HepG2 (cell line): ENCODE data around the gene PPP2R5B. TPM values are rescaled to one million over a fixed set of nuclear protein-coding genes. Genes with fewer than 3 reads are reported as not detected.

ENCODE experiments used
- ADNP ChIP-seq: sonication (generic); formaldehyde crosslinking; IDR thresholded peaks from 2 replicates; pipeline ENCODE4 v1.4.0; 2020; ENCODE audit warnings: missing genetic modification reagents
- KAT2B ChIP-seq: fragments of 150-350 bp; IDR thresholded peaks from 2 replicates; pipeline ENCODE4 v1.6.1; 2014; ENCODE audit warnings: low read depth, low read length, borderline replicate concordance
- MBD4 ChIP-seq: IDR thresholded peaks from 2 replicates; pipeline ENCODE4 v1.6.1; 2012; ENCODE audit warnings: low read length, inconsistent platforms, borderline replicate concordance
- MIER2 ChIP-seq: IDR thresholded peaks from 2 replicates; pipeline ENCODE4 v1.6.1; 2016; ENCODE audit warnings: missing biosample characterization, missing genetic modification reagents
- NFKBIZ ChIP-seq: IDR thresholded peaks from 2 replicates; pipeline ENCODE4 v1.6.1; 2018; ENCODE audit warnings: missing genetic modification reagents, missing compliant biosample characterization
- NPAS2 ChIP-seq: sonication (generic); formaldehyde crosslinking; IDR thresholded peaks from 2 replicates; pipeline ENCODE4 v1.8.0; 2022; ENCODE audit warnings: mild to moderate bottlenecking, missing genetic modification reagents, borderline replicate concordance
- RXRB ChIP-seq: IDR thresholded peaks from 2 replicates; pipeline ENCODE4 v1.6.1; 2016; ENCODE audit warnings: borderline replicate concordance, missing genetic modification reagents, missing compliant biosample characterization
- SALL2 ChIP-seq: sonication (generic); formaldehyde crosslinking; IDR thresholded peaks from 2 replicates; pipeline ENCODE4 v1.8.1; 2023; ENCODE audit warnings: mild to moderate bottlenecking, missing genetic modification reagents, inconsistent platforms
- STAT5B ChIP-seq: sonication (generic); formaldehyde crosslinking; IDR thresholded peaks from 2 replicates; pipeline ENCODE4 v1.4.0; 2020; ENCODE audit warnings: missing genetic modification reagents
- ZC3H4 ChIP-seq: sonication (generic); formaldehyde crosslinking; IDR thresholded peaks from 2 replicates; pipeline ENCODE4 v1.4.0; 2020; ENCODE audit warnings: missing genetic modification reagents, borderline replicate concordance
- ZNF124 ChIP-seq: sonication (generic); formaldehyde crosslinking; IDR thresholded peaks from 2 replicates; pipeline ENCODE4 v1.4.0; 2020; ENCODE audit warnings: missing genetic modification reagents
- ZNF235 ChIP-seq: sonication (generic); formaldehyde crosslinking; IDR thresholded peaks from 2 replicates; pipeline ENCODE4 v1.8.1; 2023; ENCODE audit warnings: mild to moderate bottlenecking, missing genetic modification reagents, borderline replicate concordance
- ZNF446 ChIP-seq: sonication (generic); formaldehyde crosslinking; IDR thresholded peaks from 2 replicates; pipeline ENCODE4 v1.5.0; 2020; ENCODE audit warnings: mild to moderate bottlenecking, missing genetic modification reagents
- ZNF558 ChIP-seq: sonication (generic); formaldehyde crosslinking; IDR thresholded peaks from 2 replicates; pipeline ENCODE4 v1.9.0; 2022; ENCODE audit warnings: mild to moderate bottlenecking, missing genetic modification reagents, borderline replicate concordance
- ZNF749 ChIP-seq: sonication (generic); formaldehyde crosslinking; IDR thresholded peaks from 2 replicates; pipeline ENCODE4 v1.8.0; 2022; ENCODE audit warnings: mild to moderate bottlenecking, missing genetic modification reagents, moderate library complexity, borderline replicate concordance
- polyA plus RNA-seq, 8 experiments: library from polyadenylated mRNA; depleted of rRNA in 3 of 8; stranded (reverse) in 7 of 8; unstranded in 1 of 8; fragments of >200 nt; fragmentation: Illumina TruSeq in 4 of 8; extraction: Trizol in 4 of 8; gene quantifications; 2 replicates each; pipeline versions ENCODE4 v1.2.1 to v1.2.3, GENCODE V29; 2011 to 2016; ENCODE audit warnings: low read depth in 4 of 8, missing spikeins in 1 of 8, mixed read lengths in 1 of 8; ENCODE audit not compliant: insufficient read depth in 1 of 8
- total RNA-seq, 5 experiments: library from RNA; depleted of rRNA; stranded (reverse); fragments of >200 nt; fragmentation: Illumina TruSeq; extraction: Trizol; gene quantifications; 2 replicates each; pipeline ENCODE4 v1.2.3, GENCODE V29; 2016; ENCODE audit warnings: low read depth in 1 of 5
- TF ChIP-seq, protein P1 (sequence below): sonication (generic); formaldehyde crosslinking; IDR thresholded peaks from 2 replicates; pipeline ENCODE4 v1.9.0; 2021; ENCODE audit warnings: missing genetic modification reagents, borderline replicate concordance
- TF ChIP-seq, protein P2 (sequence below): sonication (generic); formaldehyde crosslinking; IDR thresholded peaks from 2 replicates; pipeline ENCODE4 v1.5.0; 2020; ENCODE audit warnings: mild to moderate bottlenecking, missing genetic modification reagents
- TF ChIP-seq, protein P3 (sequence below): sonication (generic); formaldehyde crosslinking; IDR thresholded peaks from 2 replicates; pipeline ENCODE4 v1.5.1; 2020; ENCODE audit warnings: mild to moderate bottlenecking, missing genetic modification reagents, borderline replicate concordance

Gene PPP2R5B
- total and polyA plus RNA-seq, 2 of the 13 experiments (the other 11 are each of a cell fraction or from before 2014, with no cell fraction given) = 2.3 to 8.3 TPM

DNA sequence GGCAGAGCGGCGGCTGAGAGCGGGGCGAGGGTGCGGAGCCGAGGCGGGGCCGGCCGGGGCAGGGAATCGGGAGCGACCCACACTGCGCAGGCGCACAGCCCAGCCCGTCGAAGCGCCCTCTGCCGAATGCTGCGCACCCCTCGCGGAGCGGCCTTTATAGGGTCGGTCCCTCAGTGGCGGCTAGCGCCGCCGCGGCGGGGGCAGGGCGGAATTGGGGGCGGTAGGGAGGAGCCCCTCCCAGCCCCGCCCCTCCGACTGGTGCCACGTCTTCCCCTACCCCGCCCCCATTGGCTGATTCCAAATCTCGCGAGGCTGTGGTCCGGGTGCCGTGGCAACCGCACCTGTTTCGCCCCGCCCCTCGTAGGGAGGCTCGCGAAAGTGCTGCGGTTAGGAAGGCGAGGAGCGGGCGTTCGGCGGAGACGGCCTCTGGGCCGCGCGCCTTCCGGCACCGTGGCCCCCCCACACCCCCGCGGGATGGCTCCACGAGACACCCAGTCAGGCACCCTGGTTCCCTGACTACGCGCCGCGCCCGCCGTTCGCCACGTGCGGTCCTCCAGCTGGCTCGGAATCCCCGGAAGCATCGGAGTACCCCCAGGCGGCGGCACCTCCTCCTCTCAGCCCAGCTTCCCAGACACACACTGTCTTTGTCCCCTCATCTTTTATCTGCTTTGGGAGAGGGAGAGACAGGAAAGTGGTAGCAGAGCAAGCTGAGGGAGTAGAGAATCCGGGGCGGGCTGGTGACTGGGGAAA is 45.8 kb upstream of the PPP2R5B start, which contains the start of gene EHD1 (continued):
- TF ChIP-seq, protein P1, sequence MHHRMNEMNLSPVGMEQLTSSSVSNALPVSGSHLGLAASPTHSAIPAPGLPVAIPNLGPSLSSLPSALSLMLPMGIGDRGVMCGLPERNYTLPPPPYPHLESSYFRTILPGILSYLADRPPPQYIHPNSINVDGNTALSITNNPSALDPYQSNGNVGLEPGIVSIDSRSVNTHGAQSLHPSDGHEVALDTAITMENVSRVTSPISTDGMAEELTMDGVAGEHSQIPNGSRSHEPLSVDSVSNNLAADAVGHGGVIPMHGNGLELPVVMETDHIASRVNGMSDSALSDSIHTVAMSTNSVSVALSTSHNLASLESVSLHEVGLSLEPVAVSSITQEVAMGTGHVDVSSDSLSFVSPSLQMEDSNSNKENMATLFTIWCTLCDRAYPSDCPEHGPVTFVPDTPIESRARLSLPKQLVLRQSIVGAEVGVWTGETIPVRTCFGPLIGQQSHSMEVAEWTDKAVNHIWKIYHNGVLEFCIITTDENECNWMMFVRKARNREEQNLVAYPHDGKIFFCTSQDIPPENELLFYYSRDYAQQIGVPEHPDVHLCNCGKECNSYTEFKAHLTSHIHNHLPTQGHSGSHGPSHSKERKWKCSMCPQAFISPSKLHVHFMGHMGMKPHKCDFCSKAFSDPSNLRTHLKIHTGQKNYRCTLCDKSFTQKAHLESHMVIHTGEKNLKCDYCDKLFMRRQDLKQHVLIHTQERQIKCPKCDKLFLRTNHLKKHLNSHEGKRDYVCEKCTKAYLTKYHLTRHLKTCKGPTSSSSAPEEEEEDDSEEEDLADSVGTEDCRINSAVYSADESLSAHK = no peak
- TF ChIP-seq SALL2 (CRISPR knock-in tag) (peak; percentile 75; the same call in 1 of the 2 replicates), ZNF124 (CRISPR knock-in tag) (no peak), ADNP (CRISPR knock-in tag) (no peak), MIER2 (CRISPR knock-in tag) (no peak), MBD4 (no peak), RXRB (peak; percentile 56), NPAS2 (CRISPR knock-in tag) (0 out of 2 replicates have a peak, but pooled peaks have one; percentile 20), NFKBIZ (CRISPR knock-in tag) (no peak), STAT5B (CRISPR knock-in tag) (no peak), KAT2B (no peak), ZNF558 (no peak), ZNF749 (no peak; the same call in 1 of the 2 replicates), ZNF446 (CRISPR knock-in tag) (peak; percentile 83), ZC3H4 (CRISPR knock-in tag) (no peak; the same call in 1 of the 2 replicates), ZNF235 (CRISPR knock-in tag) (0 out of 2 replicates have a peak, but pooled peaks have one; percentile 82)
- TF ChIP-seq, protein P2, sequence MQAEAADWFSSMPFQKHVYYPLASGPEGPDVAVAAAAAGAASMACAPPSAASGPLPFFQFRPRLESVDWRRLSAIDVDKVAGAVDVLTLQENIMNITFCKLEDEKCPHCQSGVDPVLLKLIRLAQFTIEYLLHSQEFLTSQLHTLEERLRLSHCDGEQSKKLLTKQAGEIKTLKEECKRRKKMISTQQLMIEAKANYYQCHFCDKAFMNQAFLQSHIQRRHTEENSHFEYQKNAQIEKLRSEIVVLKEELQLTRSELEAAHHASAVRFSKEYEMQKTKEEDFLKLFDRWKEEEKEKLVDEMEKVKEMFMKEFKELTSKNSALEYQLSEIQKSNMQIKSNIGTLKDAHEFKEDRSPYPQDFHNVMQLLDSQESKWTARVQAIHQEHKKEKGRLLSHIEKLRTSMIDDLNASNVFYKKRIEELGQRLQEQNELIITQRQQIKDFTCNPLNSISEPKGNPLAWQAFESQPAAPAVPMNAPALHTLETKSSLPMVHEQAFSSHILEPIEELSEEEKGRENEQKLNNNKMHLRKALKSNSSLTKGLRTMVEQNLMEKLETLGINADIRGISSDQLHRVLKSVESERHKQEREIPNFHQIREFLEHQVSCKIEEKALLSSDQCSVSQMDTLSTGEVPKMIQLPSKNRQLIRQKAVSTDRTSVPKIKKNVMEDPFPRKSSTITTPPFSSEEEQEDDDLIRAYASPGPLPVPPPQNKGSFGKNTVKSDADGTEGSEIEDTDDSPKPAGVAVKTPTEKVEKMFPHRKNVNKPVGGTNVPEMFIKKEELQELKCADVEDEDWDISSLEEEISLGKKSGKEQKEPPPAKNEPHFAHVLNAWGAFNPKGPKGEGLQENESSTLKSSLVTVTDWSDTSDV (CRISPR knock-in tag) = no peak; the same call in 1 of the 2 replicates
- TF ChIP-seq, protein P3, sequence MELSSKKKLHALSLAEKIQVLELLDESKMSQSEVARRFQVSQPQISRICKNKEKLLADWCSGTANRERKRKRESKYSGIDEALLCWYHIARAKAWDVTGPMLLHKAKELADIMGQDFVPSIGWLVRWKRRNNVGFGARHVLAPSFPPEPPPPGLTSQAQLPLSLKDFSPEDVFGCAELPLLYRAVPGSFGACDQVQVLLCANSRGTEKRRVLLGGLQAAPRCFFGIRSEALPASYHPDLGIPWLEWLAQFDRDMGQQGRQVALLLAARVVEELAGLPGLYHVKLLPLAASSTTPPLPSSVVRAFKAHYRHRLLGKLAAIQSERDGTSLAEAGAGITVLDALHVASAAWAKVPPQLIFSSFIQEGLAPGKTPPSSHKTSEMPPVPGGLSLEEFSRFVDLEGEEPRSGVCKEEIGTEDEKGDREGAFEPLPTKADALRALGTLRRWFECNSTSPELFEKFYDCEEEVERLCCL = no peak
